ACC112 (cell line): Measurements from ENCODE around the gene IRF8.

ENCODE experiments used
- H2AFZ ChIP-seq: fragments of 200-600 bp; sonication (generic); one replicate; pipeline ENCODE4 v1.6.0; 2017; ENCODE audit warnings: antibody characterized with exemption, low read length; ENCODE audit not compliant: unreplicated experiment
- H3K27ac ChIP-seq: fragments of 200-600 bp; sonication (generic); 2 replicates; pipeline ENCODE4 v1.5.1; 2014; ENCODE audit warnings: low read depth, mild to moderate bottlenecking, antibody characterized with exemption, low read length, moderate library complexity
- H3K27me3 ChIP-seq: fragments of 200-600 bp; sonication (generic); 2 replicates; pipeline ENCODE4 v1.6.1; 2014; ENCODE audit warnings: mild to moderate bottlenecking, antibody characterized with exemption, low read length, moderate library complexity, mixed read lengths; ENCODE audit not compliant: insufficient read depth
- H3K36me3 ChIP-seq: fragments of 200-600 bp; sonication (generic); 2 replicates; pipeline ENCODE4 v1.6.1; 2016; ENCODE audit warnings: mild to moderate bottlenecking, antibody characterized with exemption, low read length, moderate library complexity, mixed read lengths; ENCODE audit not compliant: insufficient read depth
- H3K4me1 ChIP-seq: fragments of 200-600 bp; sonication (generic); one replicate; pipeline ENCODE4 v1.6.1; 2016; ENCODE audit warnings: low read length, mixed read lengths; ENCODE audit not compliant: insufficient read depth, unreplicated experiment, control insufficient read depth
- H3K4me3 ChIP-seq: fragments of 200-600 bp; sonication (generic); 2 replicates; pipeline ENCODE4 v1.5.1; 2014; ENCODE audit warnings: mild to moderate bottlenecking, low read depth, low read length
- H3K79me2 ChIP-seq: fragments of 200-600 bp; sonication (generic); one replicate; pipeline ENCODE4 v1.6.0; 2016; ENCODE audit warnings: low read length; ENCODE audit not compliant: control insufficient read depth, unreplicated experiment, insufficient read depth

The IRF8 gene

GRCh38 chr16:85950136-85950918, 51.4 kb downstream of the IRF8 start:
- no peak overlapping the region for H3K4me3 ChIP-seq
- no peak overlapping the region for H2AFZ ChIP-seq
- H3K4me1 ChIP-seq, result no peaks in the 10 kb centered on the region
- peaks cover 72% of the 10 kb centered on the region; the same call in 1 of the 2 replicates for H3K27me3 ChIP-seq
- H3K27ac ChIP-seq, result no peak overlapping the region
- no peaks in the 10 kb centered on the region for H3K79me2 ChIP-seq
- H3K36me3 ChIP-seq, result no peaks in the 10 kb centered on the region

GRCh38 chr16:85952197-85952596, 53.2 kb downstream of the IRF8 start:
- H3K27ac ChIP-seq, result no peak overlapping the region
- H3K27me3 ChIP-seq, result peaks cover 72% of the 10 kb centered on the region; the same call in 1 of the 2 replicates
- no peaks in the 10 kb centered on the region for H3K4me1 ChIP-seq
- no peaks in the 10 kb centered on the region for H3K36me3 ChIP-seq
- no peak overlapping the region for H2AFZ ChIP-seq
- no peak overlapping the region for H3K4me3 ChIP-seq
- H3K79me2 ChIP-seq, result no peaks in the 10 kb centered on the region

- H3K4me1 ChIP-seq, result no peaks in the 10 kb centered on the region
- H3K27me3 ChIP-seq, result peaks cover 67% of the 10 kb centered on the region; the same call in 1 of the 2 replicates
Observed at GRCh38 chr16:85952811-85953210, 53.8 kb downstream of the IRF8 start.

GRCh38 chr16:85954927-85955519, 56.1 kb downstream of the IRF8 start:
- H3K4me3 ChIP-seq, result no peak overlapping the region
- H3K36me3 ChIP-seq, result no peaks in the 10 kb centered on the region
- H3K27me3 ChIP-seq, result peaks cover 67% of the 10 kb centered on the region; the same call in 1 of the 2 replicates
- no peaks in the 10 kb centered on the region for H3K79me2 ChIP-seq
- H3K4me1 ChIP-seq, result no peaks in the 10 kb centered on the region
- H2AFZ ChIP-seq, result no peak overlapping the region
- no peak overlapping the region for H3K27ac ChIP-seq

More at GRCh38 chr16:85952811-85953210, 53.8 kb downstream of the IRF8 start:
- Histone ChIP-seq H3K4me3 (no peak overlapping the region), H2AFZ (no peak overlapping the region), H3K79me2 (no peaks in the 10 kb centered on the region), H3K27ac (no peak overlapping the region), H3K36me3 (no peaks in the 10 kb centered on the region)

GRCh38 chr16:85955566-85955965, 56.6 kb downstream of the IRF8 start:
- Histone ChIP-seq H3K27ac (no peak overlapping the region), H2AFZ (no peak overlapping the region), H3K27me3 (peaks cover 61% of the 10 kb centered on the region; the same call in 1 of the 2 replicates), H3K4me1 (no peaks in the 10 kb centered on the region), H3K4me3 (no peak overlapping the region), H3K36me3 (no peaks in the 10 kb centered on the region), H3K79me2 (no peaks in the 10 kb centered on the region)

GRCh38 chr16:85956426-85956825, 57.5 kb downstream of the IRF8 start:
- H3K27me3 ChIP-seq, result peaks cover 57% of the 10 kb centered on the region; the same call in 1 of the 2 replicates
- no peak overlapping the region for H2AFZ ChIP-seq
- no peaks in the 10 kb centered on the region for H3K36me3 ChIP-seq
- no peak overlapping the region for H3K27ac ChIP-seq
- no peaks in the 10 kb centered on the region for H3K79me2 ChIP-seq
- H3K4me1 ChIP-seq, result no peaks in the 10 kb centered on the region
- no peak overlapping the region for H3K4me3 ChIP-seq

GRCh38 chr16:85958731-85959130, 59.8 kb downstream of the IRF8 start:
- Histone ChIP-seq H3K79me2 (no peaks in the 10 kb centered on the region), H2AFZ (no peak overlapping the region), H3K27me3 (peaks cover 53% of the 10 kb centered on the region; the same call in 1 of the 2 replicates), H3K4me3 (no peak overlapping the region), H3K36me3 (no peaks in the 10 kb centered on the region), H3K27ac (no peak overlapping the region), H3K4me1 (no peaks in the 10 kb centered on the region)

GRCh38 chr16:85959686-85960085, 60.7 kb downstream of the IRF8 start:
- H3K79me2 ChIP-seq, result no peaks in the 10 kb centered on the region
- H3K4me1 ChIP-seq, result no peaks in the 10 kb centered on the region
- H2AFZ ChIP-seq, result no peak overlapping the region
- peaks cover 47% of the 10 kb centered on the region; the same call in 1 of the 2 replicates for H3K27me3 ChIP-seq
- H3K4me3 ChIP-seq, result no peak overlapping the region
- no peaks in the 10 kb centered on the region for H3K36me3 ChIP-seq
- H3K27ac ChIP-seq, result no peak overlapping the region

- H3K36me3 ChIP-seq, result no peaks in the 10 kb centered on the region
- no peaks in the 10 kb centered on the region for H3K79me2 ChIP-seq
- H3K27me3 ChIP-seq, result peaks cover 42% of the 10 kb centered on the region; the same call in 1 of the 2 replicates
- H3K27ac ChIP-seq, result no peak overlapping the region
- H3K4me3 ChIP-seq, result no peak overlapping the region
- no peak overlapping the region for H2AFZ ChIP-seq
- H3K4me1 ChIP-seq, result no peaks in the 10 kb centered on the region
Observed at GRCh38 chr16:85960486-85961046, 61.6 kb downstream of the IRF8 start.

- Histone ChIP-seq H3K27me3 (peaks cover 44% of the 10 kb centered on the region), H2AFZ (no peak overlapping the region), H3K79me2 (no peaks in the 10 kb centered on the region), H3K4me1 (no peaks in the 10 kb centered on the region), H3K36me3 (no peaks in the 10 kb centered on the region), H3K27ac (no peak overlapping the region), H3K4me3 (no peak overlapping the region)
Observed at GRCh38 chr16:85961988-85962915, 63.3 kb downstream of the IRF8 start.
